ENCODE measurements around the gene EPHB6. TPM values are rescaled to one million over a fixed set of nuclear protein-coding genes. Genes with fewer than 3 reads are reported as not detected.

Gene EPHB6
- total RNA-seq, 1 donor from 2014 or later = 0.79 TPM

Other genes starting within 250 kb of the EPHB6 start
- gene PRSS1, start 105.6 kb upstream of the EPHB6 start, total RNA-seq = not detected in 2 replicates
- gene PRSS2, start 84.1 kb upstream of the EPHB6 start, total RNA-seq = not detected in 2 replicates
- not detected in 2 replicates for gene TRPV6, start 30.7 kb downstream of the EPHB6 start, total RNA-seq
- not detected in 2 replicates for gene TRPV5, start 78.7 kb downstream of the EPHB6 start, total RNA-seq
- gene LLCFC1, start 84.4 kb downstream of the EPHB6 start, total RNA-seq = not detected in 2 replicates
- not detected in 2 replicates for gene KEL, start 107.3 kb downstream of the EPHB6 start, total RNA-seq
- not detected in 2 replicates for gene OR9A2, start 172.1 kb downstream of the EPHB6 start, total RNA-seq
- not detected in 2 replicates for gene OR6V1, start 197.3 kb downstream of the EPHB6 start, total RNA-seq

Data from pulmonary artery endothelial cell (primary cell).